Panc1 (cell line): Measurements from ENCODE around the gene ZNF71.

Experiments
- CTCF ChIP-seq: fragments of 450-650 bp; IDR thresholded peaks from 2 replicates; pipeline ENCODE4 v1.5.1; 2017; ENCODE audit warnings: mild to moderate bottlenecking
- TCF7L2 ChIP-seq: IDR thresholded peaks from 2 replicates; pipeline ENCODE4 v1.6.1; 2011; ENCODE audit warnings: mild to moderate bottlenecking, low read depth, low read length, inconsistent platforms

- no peak for TF ChIP-seq CTCF
- no peak for TF ChIP-seq TCF7L2
Measured at GRCh38 chr19:56670401-56670960, 75.4 kb downstream of the ZNF71 start.
